Stomach (tissue), 4 donors: ENCODE results near the gene SEL1L.

Source experiments
- POLR2A ChIP-seq, 4 donors: fragments of 450-650 bp; IDR thresholded peaks; one replicate each; pipeline ENCODE4 v1.6.1; 2016; ENCODE audit warnings: antibody characterized with exemption in 4 of 4, control low read depth in 2 of 4, mild to moderate bottlenecking in 1 of 4, moderate library complexity in 1 of 4
- POLR2AphosphoS5 ChIP-seq, 3 donors: sonication (generic); formaldehyde crosslinking; IDR thresholded peaks; one replicate each; pipeline ENCODE4 v1.6.1; 2016; ENCODE audit warnings: antibody characterized with exemption in 3 of 3
- TF ChIP-seq, protein P1 (sequence below), 7 experiments: fragments of 450-650 bp in 4 of 7; fragments of 200-600 bp in 3 of 7; sonication (generic) in 3 of 7; IDR thresholded peaks; one replicate each; pipeline ENCODE4 v1.5.1; 2016 to 2019; ENCODE audit warnings: antibody characterized with exemption in 7 of 7, control low read depth in 2 of 7, mild to moderate bottlenecking in 1 of 7

DNA sequence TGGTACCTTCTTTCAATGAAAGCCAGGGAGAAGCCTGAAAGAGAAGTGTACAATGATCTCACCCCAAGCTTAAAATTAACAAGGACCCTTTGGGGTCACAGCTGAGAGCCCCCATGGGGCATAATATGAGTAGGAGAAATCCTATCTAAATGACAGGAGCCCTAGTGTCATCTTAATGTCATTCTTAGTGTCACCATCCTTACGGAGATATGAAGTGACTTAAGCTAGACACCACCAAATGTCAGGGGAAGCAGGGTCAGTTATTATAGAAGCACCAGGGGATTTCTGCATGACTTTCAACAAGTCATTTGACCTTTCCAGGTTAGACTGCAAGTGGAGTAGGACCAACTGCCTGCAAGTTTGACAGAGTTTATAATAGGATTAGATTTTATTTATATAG, 104.6 kb downstream of the SEL1L start:
- TF ChIP-seq, protein P1, sequence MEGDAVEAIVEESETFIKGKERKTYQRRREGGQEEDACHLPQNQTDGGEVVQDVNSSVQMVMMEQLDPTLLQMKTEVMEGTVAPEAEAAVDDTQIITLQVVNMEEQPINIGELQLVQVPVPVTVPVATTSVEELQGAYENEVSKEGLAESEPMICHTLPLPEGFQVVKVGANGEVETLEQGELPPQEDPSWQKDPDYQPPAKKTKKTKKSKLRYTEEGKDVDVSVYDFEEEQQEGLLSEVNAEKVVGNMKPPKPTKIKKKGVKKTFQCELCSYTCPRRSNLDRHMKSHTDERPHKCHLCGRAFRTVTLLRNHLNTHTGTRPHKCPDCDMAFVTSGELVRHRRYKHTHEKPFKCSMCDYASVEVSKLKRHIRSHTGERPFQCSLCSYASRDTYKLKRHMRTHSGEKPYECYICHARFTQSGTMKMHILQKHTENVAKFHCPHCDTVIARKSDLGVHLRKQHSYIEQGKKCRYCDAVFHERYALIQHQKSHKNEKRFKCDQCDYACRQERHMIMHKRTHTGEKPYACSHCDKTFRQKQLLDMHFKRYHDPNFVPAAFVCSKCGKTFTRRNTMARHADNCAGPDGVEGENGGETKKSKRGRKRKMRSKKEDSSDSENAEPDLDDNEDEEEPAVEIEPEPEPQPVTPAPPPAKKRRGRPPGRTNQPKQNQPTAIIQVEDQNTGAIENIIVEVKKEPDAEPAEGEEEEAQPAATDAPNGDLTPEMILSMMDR (IDR thresholded peaks at IDR 0.05): no peak
- TF ChIP-seq POLR2A (IDR thresholded peaks at IDR 0.05): no peak
- no peak for TF ChIP-seq POLR2AphosphoS5 (IDR thresholded peaks at IDR 0.05)
